Right lobe of liver (tissue), 4 donors: Measurements from ENCODE around the gene PRPF39.

ENCODE experiments used
- POLR2A ChIP-seq: fragments of 450-650 bp; IDR thresholded peaks from one replicate; pipeline ENCODE4 v1.6.1; 2017; ENCODE audit warnings: antibody characterized with exemption, mild to moderate bottlenecking
- TF ChIP-seq, protein P1 (sequence below), 4 donors: fragments of 200-600 bp in 3 of 4; fragments of 450-650 bp in 1 of 4; IDR thresholded peaks; one replicate each; pipeline versions ENCODE4 v1.5.1 to v1.8.0; 2016 to 2022; ENCODE audit warnings: antibody characterized with exemption in 4 of 4, mild to moderate bottlenecking in 2 of 4
- donor health status: DM: no; HTN: no; CAD: no.
- donor health status: DM: no; HTN: no; CAD: no.
- donor health status: DM: no; HTN: yes; CAD: no.

DNA sequence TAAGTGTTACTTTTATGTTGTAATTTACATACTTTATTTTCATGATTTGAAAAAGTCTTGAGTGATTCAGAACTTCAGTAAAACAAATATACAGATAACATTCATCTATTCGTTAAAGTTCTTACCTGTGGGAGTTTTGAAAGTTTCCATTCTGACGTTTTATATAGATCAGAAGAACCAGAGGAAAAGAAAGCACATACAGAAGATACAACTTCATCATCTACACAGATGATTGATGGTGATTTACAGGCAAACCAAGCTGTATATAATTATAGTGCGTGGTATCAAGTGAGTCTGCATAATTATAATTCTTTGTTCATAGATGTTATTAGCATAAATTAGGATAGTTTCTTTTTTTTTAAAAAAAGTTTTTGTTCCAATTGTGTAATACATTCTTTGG is 30.4 kb downstream of the PRPF39 start:
- TF ChIP-seq, protein P1, sequence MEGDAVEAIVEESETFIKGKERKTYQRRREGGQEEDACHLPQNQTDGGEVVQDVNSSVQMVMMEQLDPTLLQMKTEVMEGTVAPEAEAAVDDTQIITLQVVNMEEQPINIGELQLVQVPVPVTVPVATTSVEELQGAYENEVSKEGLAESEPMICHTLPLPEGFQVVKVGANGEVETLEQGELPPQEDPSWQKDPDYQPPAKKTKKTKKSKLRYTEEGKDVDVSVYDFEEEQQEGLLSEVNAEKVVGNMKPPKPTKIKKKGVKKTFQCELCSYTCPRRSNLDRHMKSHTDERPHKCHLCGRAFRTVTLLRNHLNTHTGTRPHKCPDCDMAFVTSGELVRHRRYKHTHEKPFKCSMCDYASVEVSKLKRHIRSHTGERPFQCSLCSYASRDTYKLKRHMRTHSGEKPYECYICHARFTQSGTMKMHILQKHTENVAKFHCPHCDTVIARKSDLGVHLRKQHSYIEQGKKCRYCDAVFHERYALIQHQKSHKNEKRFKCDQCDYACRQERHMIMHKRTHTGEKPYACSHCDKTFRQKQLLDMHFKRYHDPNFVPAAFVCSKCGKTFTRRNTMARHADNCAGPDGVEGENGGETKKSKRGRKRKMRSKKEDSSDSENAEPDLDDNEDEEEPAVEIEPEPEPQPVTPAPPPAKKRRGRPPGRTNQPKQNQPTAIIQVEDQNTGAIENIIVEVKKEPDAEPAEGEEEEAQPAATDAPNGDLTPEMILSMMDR (IDR thresholded peaks at IDR 0.05), result no peak
- no peak for TF ChIP-seq POLR2A
